K562 (cell line): ENCODE measurements around the gene SLBP. TPM values are rescaled to one million over a fixed set of nuclear protein-coding genes. Genes with fewer than 3 reads are reported as not detected.

Experiments used
- ATF1 ChIP-seq, 2 experiments: fragments of 450-650 bp in 1 of 2; IDR thresholded peaks; 2 replicates each; pipeline ENCODE4 v1.6.1; 2016; ENCODE audit warnings: missing compliant biosample characterization in 1 of 2, missing genetic modification characterization in 1 of 2
- CBFA2T2 ChIP-seq: fragments of 450-650 bp; conservative IDR thresholded peaks from 2 replicates; pipeline ENCODE4 v1.6.1; 2017; ENCODE audit warnings: mild to moderate bottlenecking
- CBX1 ChIP-seq: sonication (generic); IDR thresholded peaks from 2 replicates; pipeline ENCODE4 v1.6.1; 2016; ENCODE audit warnings: antibody characterized with exemption, low read depth, mild to moderate bottlenecking
- CHCHD3 ChIP-seq: fragments of 250-450 bp; sonication (Bioruptor Pico); IDR thresholded peaks from 2 replicates; pipeline ENCODE4 v2.1.2; 2022; ENCODE audit warnings: mild to moderate bottlenecking
- CREM ChIP-seq: IDR thresholded peaks from 2 replicates; pipeline ENCODE4 v1.6.1; 2014; ENCODE audit warnings: antibody characterized with exemption, low read depth
- EP400 ChIP-seq: fragments of 450-650 bp; IDR thresholded peaks from 2 replicates; pipeline ENCODE4 v1.6.1; 2017; ENCODE audit warnings: antibody characterized with exemption, mild to moderate bottlenecking, moderate library complexity
- ESRRB ChIP-seq: fragments of 250-450 bp; sonication (Bioruptor Pico); IDR thresholded peaks from 2 replicates; pipeline ENCODE4 v1.5.0; 2020; ENCODE audit warnings: mild to moderate bottlenecking, moderate library complexity, borderline replicate concordance
- HDGF ChIP-seq: fragments of 450-650 bp; IDR thresholded peaks from 2 replicates; pipeline ENCODE4 v1.6.1; 2016
- HMG20A ChIP-seq: fragments of 450-650 bp; formaldehyde crosslinking; conservative IDR thresholded peaks from 2 replicates; pipeline ENCODE4 v1.4.0; 2020; ENCODE audit warnings: mild to moderate bottlenecking, mixed read lengths
- MYBL2 ChIP-seq, 2 experiments: fragments of 450-650 bp in 1 of 2; sonication (generic) in 1 of 2; formaldehyde crosslinking in 1 of 2; IDR thresholded peaks; 2 replicates each; pipeline versions ENCODE4 v1.6.1 to v1.8.1; 2017 to 2022; ENCODE audit warnings: borderline replicate concordance in 1 of 2, inconsistent platforms in 1 of 2, low read depth in 1 of 2, mild to moderate bottlenecking in 1 of 2, missing genetic modification reagents in 1 of 2, moderate library complexity in 1 of 2
- NFIC ChIP-seq: fragments of 450-650 bp; IDR thresholded peaks from 2 replicates; pipeline ENCODE4 v1.6.1; 2017; ENCODE audit warnings: mild to moderate bottlenecking, inconsistent platforms
- PURB ChIP-seq: sonication (generic); formaldehyde crosslinking; IDR thresholded peaks from 2 replicates; pipeline ENCODE4 v1.9.0; 2021; ENCODE audit warnings: low read depth, mild to moderate bottlenecking, missing genetic modification reagents
- RCOR1 ChIP-seq, 2 experiments: IDR thresholded peaks; 2 replicates each; pipeline ENCODE4 v1.6.1; 2012; ENCODE audit warnings: low read depth in 2 of 2, low read length in 2 of 2, borderline replicate concordance in 1 of 2, improper control_type of control experiment in 1 of 2
- RFX7 ChIP-seq: fragments of 250-450 bp; sonication (Bioruptor Pico); IDR thresholded peaks from 2 replicates; pipeline ENCODE4 v1.5.1; 2021; ENCODE audit warnings: mild to moderate bottlenecking
- RREB1 ChIP-seq: fragments of 250-450 bp; sonication (Bioruptor Pico); IDR thresholded peaks from 2 replicates; pipeline ENCODE4 v1.4.0; 2020
- STAT5B ChIP-seq: fragments of 250-450 bp; sonication (Bioruptor Pico); IDR thresholded peaks from 2 replicates; pipeline ENCODE4 v1.8.0; 2021; ENCODE audit warnings: mild to moderate bottlenecking, inconsistent platforms
- U2AF2 ChIP-seq: fragments of 200-400 bp; formaldehyde crosslinking; optimal IDR thresholded peaks from 2 replicates; pipeline ENCODE3; 2017; ENCODE audit warnings: low read depth, mild to moderate bottlenecking, low read length
- ZFPM2 ChIP-seq: fragments of 250-450 bp; sonication (Bioruptor Pico); IDR thresholded peaks from 2 replicates; pipeline ENCODE4 v1.5.1; 2022; ENCODE audit warnings: mild to moderate bottlenecking
- ZNF184 ChIP-seq: sonication (generic); formaldehyde crosslinking; IDR thresholded peaks from 2 replicates; pipeline ENCODE4 v1.5.0; 2020; ENCODE audit warnings: missing genetic modification reagents
- ZNF212 ChIP-seq: fragments of 450-650 bp; formaldehyde crosslinking; IDR thresholded peaks from 2 replicates; pipeline ENCODE4 v1.4.0; 2020; ENCODE audit warnings: mild to moderate bottlenecking
- ZNF668 ChIP-seq: fragments of 250-450 bp; sonication (Bioruptor Pico); IDR thresholded peaks from 2 replicates; pipeline ENCODE4 v1.8.0; 2022; ENCODE audit warnings: mild to moderate bottlenecking, inconsistent platforms
- ZNF707 ChIP-seq: fragments of 250-450 bp; sonication (Bioruptor Pico); conservative IDR thresholded peaks from 2 replicates; pipeline ENCODE4 v1.8.0; 2022; ENCODE audit warnings: inconsistent platforms, mild to moderate bottlenecking, moderate library complexity
- polyA plus RNA-seq, 8 experiments: library from polyadenylated mRNA; depleted of rRNA in 4 of 8; stranded (reverse) in 5 of 8; unstranded in 3 of 8; fragments of >200 nt; fragmentation: Nextera tagmentation in 2 of 8; fragmentation: Illumina TruSeq in 1 of 8; extraction: Ambion mirVana in 2 of 8; extraction: Trizol in 1 of 8; gene quantifications; 2 replicates each; pipeline versions ENCODE4 v1.2.1 to v1.2.3, GENCODE V29; 2011 to 2014; ENCODE audit warnings: inconsistent platforms in 1 of 8, missing spikeins in 1 of 8
- total RNA-seq, 7 experiments: library from RNA; depleted of rRNA in 6 of 7; stranded (reverse); fragments of >200 nt in 6 of 7; fragmentation: Illumina TruSeq in 2 of 7; extraction: Trizol in 2 of 7; gene quantifications; 2 replicates each; pipeline versions ENCODE4 v1.2.1 to v1.2.3, GENCODE V29; 2011 to 2021; ENCODE audit warnings: low replicate concordance in 1 of 7
- TF ChIP-seq, protein P1 (sequence below): fragments of 450-650 bp; formaldehyde crosslinking; IDR thresholded peaks from 2 replicates; pipeline ENCODE4 v1.4.0; 2020; ENCODE audit warnings: mild to moderate bottlenecking, moderate library complexity

The SLBP gene
- total and polyA plus RNA-seq, 9 of the 15 experiments (the other 6 are each of a cell fraction or from before 2014, with no cell fraction given) = 49.4 to 221 (median 162) TPM

GRCh38 chr4:1683736-1684505 lies 28.2 kb downstream of the SLBP start, which contains the start of gene FAM53A (continued):
- no peak for TF ChIP-seq MYBL2 (IDR thresholded peaks at IDR 0.05; ENCODE audit: low read depth)
- TF ChIP-seq MYBL2 (CRISPR knock-in tag; IDR thresholded peaks at IDR 0.05; ENCODE audit: borderline replicate concordance) = no peak
- TF ChIP-seq ESRRB (CRISPR knock-in tag) = no peak
- TF ChIP-seq CREM = no peak; the same call in 1 of the 2 replicates
- TF ChIP-seq RREB1 (CRISPR knock-in tag) = peak; percentile 49; the same call in 1 of the 2 replicates
- TF ChIP-seq ATF1 (CRISPR knock-in tag; IDR thresholded peaks at IDR 0.05) = no peak
- TF ChIP-seq ATF1 (tag; IDR thresholded peaks at IDR 0.05) = peak; percentile 65; the same call in 1 of the 2 replicates
- TF ChIP-seq ZNF707 (CRISPR knock-in tag) = no peak
- TF ChIP-seq PURB (CRISPR knock-in tag) = no peak
- TF ChIP-seq ZNF668 (CRISPR knock-in tag) = no peak
- TF ChIP-seq STAT5B (CRISPR knock-in tag) = no peak
- no peak for TF ChIP-seq RCOR1 (IDR thresholded peaks at IDR 0.05; ENCODE audit: borderline replicate concordance in 1 of 2, low read depth in 2 of 2, low read length in 2 of 2)
- TF ChIP-seq EP400 = peak; percentile 17; the same call in 1 of the 2 replicates
- TF ChIP-seq HDGF = no peak
- TF ChIP-seq CBX1 = no peak; the same call in 1 of the 2 replicates
- TF ChIP-seq U2AF2 = no peak
- no peak for TF ChIP-seq ZNF184 (CRISPR knock-in tag)
- no peak for TF ChIP-seq CHCHD3 (CRISPR knock-in tag)
- TF ChIP-seq ZNF212 (CRISPR knock-in tag) = no peak
- TF ChIP-seq, protein P1, sequence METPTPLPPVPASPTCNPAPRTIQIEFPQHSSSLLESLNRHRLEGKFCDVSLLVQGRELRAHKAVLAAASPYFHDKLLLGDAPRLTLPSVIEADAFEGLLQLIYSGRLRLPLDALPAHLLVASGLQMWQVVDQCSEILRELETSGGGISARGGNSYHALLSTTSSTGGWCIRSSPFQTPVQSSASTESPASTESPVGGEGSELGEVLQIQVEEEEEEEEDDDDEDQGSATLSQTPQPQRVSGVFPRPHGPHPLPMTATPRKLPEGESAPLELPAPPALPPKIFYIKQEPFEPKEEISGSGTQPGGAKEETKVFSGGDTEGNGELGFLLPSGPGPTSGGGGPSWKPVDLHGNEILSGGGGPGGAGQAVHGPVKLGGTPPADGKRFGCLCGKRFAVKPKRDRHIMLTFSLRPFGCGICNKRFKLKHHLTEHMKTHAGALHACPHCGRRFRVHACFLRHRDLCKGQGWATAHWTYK (CRISPR knock-in tag) = peak; percentile 95
- TF ChIP-seq NFIC = peak; percentile 80
- no peak for TF ChIP-seq HMG20A (CRISPR knock-in tag)
- no peak for TF ChIP-seq CBFA2T2
- TF ChIP-seq ZFPM2 (CRISPR knock-in tag) = no peak
- no peak for TF ChIP-seq RFX7 (CRISPR knock-in tag)
